HG02840 (cell line): ENCODE measurements around the gene ZNF302.
"Not testable (repeated sequence)": the region's sequence is repeated elsewhere in the genome, so short reads cannot be mapped to it uniquely, and the experiment has no call there.

Experiments
- ATAC-seq: cut with Tn5 transposase; IDR thresholded peaks from one replicate; pipeline ENCODE4 v1.9.1; 2021; ENCODE audit warnings: mild to moderate bottlenecking, moderate library complexity, moderate number of reproducible peaks; ENCODE audit not compliant: unreplicated experiment, low FRiP score

The ZNF302 gene

GRCh38 chr19:34669305-34669704, 8.2 kb upstream of the ZNF302 start:
- no peak for ATAC-seq

GRCh38 chr19:34671972-34672371, 5.5 kb upstream of the ZNF302 start:
- no peak for ATAC-seq

GRCh38 chr19:34673590-34673989, 3.9 kb upstream of the ZNF302 start:
- no peak for ATAC-seq

- ATAC-seq: no peak
These were observed 2.2 kb upstream of the ZNF302 start for GRCh38 chr19:34675250-34675649.

GRCh38 chr19:34675919-34676318, 1.6 kb upstream of the ZNF302 start:
- ATAC-seq: no peak

GRCh38 chr19:34676697-34677385, 637 bp upstream of the ZNF302 start, which contains the start of gene SCGB2B2:
Gene SCGB2B2 (minus strand): TSS chr19:34677159. CDS start chr19:34594563, 82,596 bp downstream.
- peak; percentile 53 for ATAC-seq

- ATAC-seq: no peak
These were observed 571 bp downstream of the ZNF302 start for GRCh38 chr19:34678085-34678412.

- no peak for ATAC-seq
These were observed 943 bp downstream of the ZNF302 start for GRCh38 chr19:34678421-34678820.

- ATAC-seq: no peak
These were observed 4.0 kb downstream of the ZNF302 start for GRCh38 chr19:34681478-34681877.

- ATAC-seq: not testable (repeated sequence)
These were observed 7.8 kb downstream of the ZNF302 start for GRCh38 chr19:34685266-34685665.

GRCh38 chr19:34686455-34686854, 9.0 kb downstream of the ZNF302 start:
- no peak for ATAC-seq

GRCh38 chr19:34687348-34687747, 9.9 kb downstream of the ZNF302 start:
- no peak for ATAC-seq

GRCh38 chr19:34688592-34688991, 11.1 kb downstream of the ZNF302 start:
- no peak for ATAC-seq

GRCh38 chr19:34690372-34690771, 12.9 kb downstream of the ZNF302 start:
- no peak for ATAC-seq

- ATAC-seq: no peak
These were observed 15.1 kb downstream of the ZNF302 start for GRCh38 chr19:34692549-34692948.

- no peak for ATAC-seq
These were observed 30.2 kb downstream of the ZNF302 start for GRCh38 chr19:34707661-34708060.

- no peak for ATAC-seq
These were observed 34.4 kb downstream of the ZNF302 start for GRCh38 chr19:34711890-34712289.

- no peak for ATAC-seq
These were observed 35.1 kb downstream of the ZNF302 start for GRCh38 chr19:34712395-34713261.

- ATAC-seq: no peak
These were observed 35.8 kb downstream of the ZNF302 start for GRCh38 chr19:34713262-34713637.

GRCh38 chr19:34715357-34715756, 37.9 kb downstream of the ZNF302 start:
- no peak for ATAC-seq

GRCh38 chr19:34722353-34722752, 44.9 kb downstream of the ZNF302 start:
- ATAC-seq: no peak

- no peak for ATAC-seq
These were observed 47.9 kb downstream of the ZNF302 start for GRCh38 chr19:34725400-34725799.
